Duodenal mucosa (tissue), 2 donors: ENCODE data around the gene ZMYM3.

Experiments
- H3K27ac ChIP-seq: one replicate; pipeline ENCODE4 v1.7.0; 2013; ENCODE audit warnings: low read depth, low read length
- H3K27me3 ChIP-seq, 2 donors: one replicate each; pipeline ENCODE4 v1.7.0; 2013; ENCODE audit warnings: low read length in 2 of 2, control low read depth in 1 of 2; ENCODE audit not compliant: insufficient read depth in 2 of 2, control insufficient read depth in 1 of 2
- H3K36me3 ChIP-seq, 2 donors: one replicate each; pipeline ENCODE4 v1.7.0; 2013; ENCODE audit warnings: low read length in 2 of 2, control low read depth in 1 of 2; ENCODE audit not compliant: insufficient read depth in 2 of 2, control insufficient read depth in 1 of 2
- H3K4me1 ChIP-seq, 2 donors: one replicate each; pipeline ENCODE4 v1.7.0; 2013; ENCODE audit warnings: low read length in 2 of 2, control low read depth in 1 of 2; ENCODE audit not compliant: insufficient read depth in 2 of 2, control insufficient read depth in 1 of 2
- H3K4me3 ChIP-seq, 2 donors: one replicate each; pipeline ENCODE4 v1.7.0; 2013; ENCODE audit warnings: low read length in 2 of 2, low read depth in 1 of 2
- H3K9ac ChIP-seq, 2 donors: one replicate each; pipeline ENCODE4 v1.7.0; 2013; ENCODE audit warnings: low read length in 2 of 2, low read depth in 1 of 2
- H3K9me3 ChIP-seq, 2 donors: one replicate each; pipeline ENCODE4 v1.7.0; 2013; ENCODE audit warnings: low read length in 2 of 2, control low read depth in 1 of 2; ENCODE audit not compliant: control insufficient read depth in 1 of 2

The ZMYM3 gene

DNA sequence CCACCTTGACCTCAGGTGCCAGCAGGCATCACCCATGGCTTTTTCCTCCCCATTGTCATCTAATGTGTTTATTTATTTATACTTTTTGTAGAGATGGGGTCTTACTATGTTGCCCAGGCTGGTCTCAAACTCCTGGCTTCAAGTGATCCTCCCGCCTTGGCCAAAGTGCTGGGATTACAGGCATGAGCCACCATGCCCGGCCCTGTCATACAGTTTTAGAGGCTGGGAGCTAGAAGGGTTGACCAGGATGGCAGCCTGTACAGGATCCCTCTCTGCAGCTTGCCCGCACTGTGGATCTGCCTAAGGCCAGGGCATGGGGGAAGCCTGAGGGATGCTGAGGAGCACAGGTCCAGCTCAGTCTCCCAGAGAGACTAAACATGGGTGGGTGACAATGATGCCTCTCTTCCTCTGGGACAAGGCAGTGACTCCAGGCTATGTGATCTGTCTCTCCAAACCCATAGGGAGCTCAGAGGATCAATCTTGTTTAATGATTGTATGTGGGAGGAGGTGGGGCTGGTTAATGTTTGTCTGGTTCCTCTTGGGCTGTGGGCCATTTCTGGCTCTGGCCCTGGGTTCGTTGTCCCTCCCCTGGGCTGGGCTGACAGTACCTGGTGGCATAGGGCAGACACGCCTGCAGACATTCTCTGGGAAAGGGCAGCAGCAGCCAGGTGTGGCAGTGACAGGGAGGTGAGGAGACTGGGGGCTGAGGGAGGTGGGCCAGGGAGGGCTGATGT lies 39.2 kb downstream of the ZMYM3 start:
- peak overlapping the region; percentile 73 for H3K4me3 ChIP-seq
- no peaks in the 10 kb centered on the region for H3K27me3 ChIP-seq
- peaks cover 6 to 9% of the 10 kb centered on the region in 2 donors for H3K4me1 ChIP-seq
- H3K9ac ChIP-seq = peak overlapping the region; percentile 64 to 66
- H3K9me3 ChIP-seq = no peaks in the 10 kb centered on the region
- H3K36me3 ChIP-seq = no peaks in the 10 kb centered on the region
- peak overlapping the region; percentile 66 for H3K27ac ChIP-seq

DNA sequence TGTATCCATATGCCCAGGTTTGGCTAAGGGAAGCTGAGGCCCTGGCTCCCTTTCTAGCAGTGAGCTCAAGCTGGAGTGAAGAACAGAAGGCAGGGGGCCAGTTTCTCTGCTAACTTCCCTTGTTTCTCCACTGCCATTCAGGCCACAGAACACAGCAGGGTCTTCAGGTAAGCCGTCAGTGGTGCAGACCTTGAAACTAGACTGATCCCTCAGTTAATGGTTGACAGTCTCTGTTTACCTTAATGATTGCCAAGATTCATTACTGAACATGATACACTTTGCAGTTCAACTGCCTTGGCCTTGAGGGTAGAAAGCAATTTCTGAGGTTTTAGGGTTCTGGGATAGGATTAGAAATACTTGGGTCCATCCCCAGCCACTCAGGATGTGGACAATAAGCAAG lies 39.8 kb downstream of the ZMYM3 start:
- H3K4me3 ChIP-seq = no peak overlapping the region
- H3K36me3 ChIP-seq = no peaks in the 10 kb centered on the region
- no peaks in the 10 kb centered on the region for H3K27me3 ChIP-seq
- no peak overlapping the region for H3K9ac ChIP-seq
- no peak overlapping the region for H3K27ac ChIP-seq
- H3K4me1 ChIP-seq = peaks cover 6 to 9% of the 10 kb centered on the region in 2 donors
- H3K9me3 ChIP-seq = no peaks in the 10 kb centered on the region

DNA sequence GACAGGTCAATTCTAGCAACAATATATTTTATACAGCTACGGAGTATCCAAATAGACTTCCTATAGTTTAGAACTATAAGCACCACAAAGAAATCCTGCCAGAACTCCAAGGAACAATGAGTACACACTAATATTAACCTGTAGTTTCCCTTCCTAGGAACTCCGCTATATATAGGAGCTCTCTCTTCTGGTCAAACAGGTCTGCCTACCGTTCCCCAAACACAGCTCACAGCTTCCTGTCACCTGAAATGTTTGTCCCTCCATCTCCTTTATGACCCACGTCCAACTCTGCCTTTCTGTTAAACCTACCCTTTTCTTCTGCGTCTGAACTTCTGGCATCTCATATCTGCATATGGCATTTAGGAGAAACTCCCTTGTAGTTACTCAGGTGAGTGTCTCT lies 41.4 kb downstream of the ZMYM3 start:
- peaks cover 6 to 9% of the 10 kb centered on the region in 2 donors for H3K4me1 ChIP-seq
- H3K27me3 ChIP-seq = no peaks in the 10 kb centered on the region
- no peak overlapping the region for H3K27ac ChIP-seq
- H3K4me3 ChIP-seq = no peak overlapping the region
- H3K9ac ChIP-seq = no peak overlapping the region
- H3K9me3 ChIP-seq = no peaks in the 10 kb centered on the region
- H3K36me3 ChIP-seq = no peaks in the 10 kb centered on the region

DNA sequence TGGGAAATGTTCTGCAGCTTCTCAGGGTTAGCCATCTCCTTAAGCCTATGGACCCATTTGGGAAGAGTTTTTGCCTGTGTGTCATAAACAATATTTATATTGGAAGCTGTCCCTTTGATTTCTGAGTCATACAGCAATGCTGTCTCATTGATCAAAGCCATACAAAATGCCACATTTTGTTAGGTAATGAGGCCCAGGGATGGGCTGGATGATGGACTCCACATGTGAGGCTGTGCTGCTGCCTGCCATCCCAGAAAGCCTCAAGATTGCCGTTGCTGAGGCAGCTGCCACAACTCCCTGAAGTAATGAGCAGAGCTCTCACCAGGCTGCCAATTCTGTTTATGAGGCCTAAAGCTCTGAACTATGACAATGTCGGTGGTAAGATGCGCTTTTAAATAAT lies 43.1 kb downstream of the ZMYM3 start:
- Histone ChIP-seq H3K9ac (no peak overlapping the region), H3K36me3 (no peaks in the 10 kb centered on the region), H3K27me3 (no peaks in the 10 kb centered on the region), H3K9me3 (no peaks in the 10 kb centered on the region), H3K4me1 (peaks cover 6 to 9% of the 10 kb centered on the region in 2 donors), H3K4me3 (no peak overlapping the region), H3K27ac (no peak overlapping the region)

DNA sequence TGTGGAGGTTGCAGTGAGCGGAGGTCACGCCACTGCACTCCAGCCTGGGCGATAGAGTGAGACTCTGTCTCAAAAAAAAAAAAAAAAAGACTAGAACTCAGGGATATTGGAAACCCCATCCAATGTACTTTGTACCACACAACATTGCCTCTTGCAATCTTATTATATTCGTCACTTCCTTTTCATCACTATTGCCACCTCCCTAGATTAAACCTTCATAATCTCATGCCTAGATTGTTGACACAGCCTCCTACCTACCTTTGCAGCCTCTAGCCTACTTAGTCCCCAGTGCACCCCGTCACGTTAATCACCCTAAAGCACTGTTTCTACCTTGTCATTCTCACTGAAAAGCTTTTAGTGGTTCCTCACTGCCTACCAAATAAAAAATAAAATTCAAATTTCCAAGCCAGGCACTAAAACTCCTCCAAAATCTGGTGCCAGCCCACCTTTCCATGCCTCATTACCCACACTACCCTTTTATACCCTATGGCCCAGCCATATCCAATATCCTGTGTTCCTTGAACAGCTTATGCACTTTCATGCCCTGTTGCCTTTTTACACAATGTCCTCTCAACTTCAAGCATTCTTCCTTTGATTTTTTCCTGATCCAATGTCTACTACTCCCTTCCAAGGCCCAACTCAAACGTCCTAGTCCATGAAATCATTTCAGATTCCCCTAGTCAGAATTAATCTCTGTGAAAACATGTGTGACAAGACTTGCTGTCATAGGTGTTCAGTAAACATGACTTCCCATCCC lies 54.5 kb downstream of the ZMYM3 start:
- H3K4me1 ChIP-seq = peaks cover 0 to 4% of the 10 kb centered on the region in 2 donors
- H3K9ac ChIP-seq = no peak overlapping the region
- no peaks in the 10 kb centered on the region for H3K27me3 ChIP-seq
- H3K27ac ChIP-seq = no peak overlapping the region
- H3K4me3 ChIP-seq = no peak overlapping the region
- H3K36me3 ChIP-seq = no peaks in the 10 kb centered on the region
- no peaks in the 10 kb centered on the region for H3K9me3 ChIP-seq

DNA sequence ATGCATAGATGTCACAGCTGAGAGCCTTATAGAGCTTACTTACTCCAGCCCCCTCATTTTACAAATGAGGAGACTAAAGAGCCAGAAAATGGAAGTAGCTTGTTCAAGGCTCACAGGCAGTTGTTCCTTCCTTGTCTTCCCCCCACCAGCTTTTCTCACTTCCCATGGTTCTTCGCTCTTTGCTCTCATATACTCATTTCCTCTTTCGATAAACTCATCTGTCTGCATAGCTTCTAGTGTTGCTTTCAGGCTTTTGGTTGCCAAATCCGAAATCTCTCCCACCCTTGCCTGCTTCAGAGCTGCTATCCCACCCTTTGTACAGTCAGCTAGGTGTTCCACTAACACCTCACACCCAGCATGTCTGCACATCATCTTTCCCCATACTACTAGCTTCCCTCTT lies 55.9 kb downstream of the ZMYM3 start:
- Histone ChIP-seq H3K27me3 (no peaks in the 10 kb centered on the region), H3K4me3 (peak overlapping the region; percentile 61 to 72), H3K4me1 (peaks cover 0 to 4% of the 10 kb centered on the region in 2 donors), H3K27ac (peak overlapping the region; percentile 22), H3K9ac (peak overlapping the region; percentile 39 to 66), H3K9me3 (no peaks in the 10 kb centered on the region), H3K36me3 (no peaks in the 10 kb centered on the region)

DNA sequence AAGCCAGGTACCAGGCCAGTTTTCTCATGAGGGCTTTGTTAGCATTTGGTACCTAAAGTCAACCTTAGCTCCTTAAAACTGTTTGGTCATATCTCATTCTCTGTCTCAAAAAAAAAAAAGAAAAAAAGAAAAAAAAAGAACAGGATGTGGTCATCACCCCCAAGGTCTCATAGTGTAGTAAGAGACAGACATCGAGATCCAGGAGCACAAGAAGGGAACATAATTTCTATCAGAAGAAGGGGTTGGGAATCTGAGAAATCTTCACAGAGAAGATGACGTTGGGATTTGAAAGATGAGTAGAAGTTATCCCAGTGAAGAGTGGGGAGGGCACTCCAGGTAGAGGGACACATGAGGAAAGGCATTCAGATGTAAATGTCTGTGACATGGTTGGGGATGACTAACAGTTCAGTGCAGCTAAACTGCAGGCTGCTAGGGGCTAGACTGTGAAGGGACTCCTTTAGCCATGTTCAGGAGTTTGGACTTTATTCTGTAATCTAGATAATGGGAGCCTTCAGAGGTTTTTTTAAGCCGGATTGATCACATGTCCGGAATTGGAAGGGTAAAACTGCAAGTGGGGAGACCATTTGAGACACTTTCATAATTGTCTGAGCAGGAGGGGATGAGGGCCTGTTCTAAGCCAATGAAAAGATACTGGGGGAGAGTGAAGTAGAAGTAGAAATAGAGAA lies 57.8 kb downstream of the ZMYM3 start:
- Histone ChIP-seq H3K27ac (no peak overlapping the region), H3K27me3 (no peaks in the 10 kb centered on the region), H3K4me3 (peak overlapping the region; percentile 47 to 72), H3K9me3 (no peaks in the 10 kb centered on the region), H3K4me1 (peaks cover 0 to 4% of the 10 kb centered on the region in 2 donors), H3K36me3 (no peaks in the 10 kb centered on the region), H3K9ac (peak overlapping the region; percentile 39 to 51)

DNA sequence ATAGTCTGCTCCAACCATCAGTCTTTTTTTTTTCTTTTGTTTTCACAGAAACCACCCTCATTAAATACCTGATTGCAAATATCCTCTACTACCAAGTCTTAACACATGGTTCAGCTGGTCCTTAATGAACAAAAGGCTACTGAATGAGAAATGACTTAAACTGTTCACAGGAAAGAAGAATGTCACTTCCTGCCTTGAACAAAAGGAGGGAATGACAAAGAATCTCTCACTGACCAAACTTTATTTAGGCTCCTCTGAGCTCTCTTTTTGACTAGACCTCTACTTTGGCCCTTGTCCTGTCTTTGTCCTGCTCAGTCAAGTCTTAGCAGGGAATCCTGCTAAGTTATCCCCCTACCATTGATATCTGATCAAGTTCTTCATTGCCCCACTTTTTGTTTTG lies 62.7 kb downstream of the ZMYM3 start:
- Histone ChIP-seq H3K27ac (no peak overlapping the region), H3K4me3 (no peak overlapping the region), H3K9me3 (no peaks in the 10 kb centered on the region), H3K9ac (no peak overlapping the region), H3K4me1 (no peaks in the 10 kb centered on the region), H3K27me3 (no peaks in the 10 kb centered on the region), H3K36me3 (no peaks in the 10 kb centered on the region)
